Spleen (tissue), 7 donors: Measurements from ENCODE around the gene PARD3B.

Experiments
- POLR2A ChIP-seq, 3 donors: fragments of 450-650 bp; IDR thresholded peaks; one replicate each; pipeline ENCODE4 v1.5.1; 2017; ENCODE audit warnings: antibody characterized with exemption in 3 of 3, mild to moderate bottlenecking in 1 of 3
- POLR2AphosphoS5 ChIP-seq, 3 donors: sonication (generic); formaldehyde crosslinking; IDR thresholded peaks; one replicate each; pipeline ENCODE4 v1.5.1; 2017; ENCODE audit warnings: antibody characterized with exemption in 3 of 3
- TF ChIP-seq, protein P1 (sequence below), 11 experiments: fragments of 200-600 bp in 7 of 11; fragments of 450-650 bp in 4 of 11; sonication (generic) in 4 of 11; IDR thresholded peaks in 8 of 11; conservative IDR thresholded peaks in 3 of 11; 1 replicate in 7 of 11; 2 replicates in 4 of 11; pipeline versions ENCODE4 v1.4.0 to v1.8.0; 2016 to 2021; ENCODE audit warnings: antibody characterized with exemption in 11 of 11, inconsistent platforms in 4 of 11, mild to moderate bottlenecking in 1 of 11
- donor health status: DM: no; HTN: no; CAD: no; lungs with moderate emphysema.
- donor health status: DM: no; HTN: no; CAD: no.
- donor health status: DM: no; HTN: no; CAD: no.

DNA sequence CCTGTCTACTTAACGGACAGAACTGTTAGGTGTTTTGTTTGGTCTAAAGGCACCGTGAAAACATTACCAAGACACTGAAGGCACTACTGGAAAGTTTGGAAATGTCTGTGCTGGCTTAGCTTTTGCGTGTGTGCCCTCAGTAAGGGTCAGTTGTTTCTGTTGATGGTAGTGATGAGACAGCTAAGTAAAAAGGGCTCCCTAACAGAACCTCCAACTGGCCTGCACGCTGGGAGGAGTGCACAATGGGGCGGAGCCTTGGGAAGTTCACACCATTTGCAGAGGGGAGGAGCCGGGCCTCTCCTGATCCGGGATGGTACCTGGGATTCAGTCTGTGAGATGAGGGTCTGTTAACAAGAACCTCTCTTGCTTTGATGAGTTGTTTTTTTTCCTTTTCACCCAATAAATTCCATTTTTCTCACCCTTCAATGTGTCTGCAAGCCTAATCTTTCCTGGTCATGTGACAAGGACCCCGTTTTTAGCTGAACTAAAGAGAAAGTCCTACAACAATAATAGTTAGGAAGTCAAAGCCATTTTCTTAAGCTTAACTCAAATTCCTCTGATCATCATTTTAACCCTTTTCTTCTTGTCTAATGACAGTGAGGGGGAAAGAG, 368.7 kb downstream of the PARD3B start:
- TF ChIP-seq, protein P1, sequence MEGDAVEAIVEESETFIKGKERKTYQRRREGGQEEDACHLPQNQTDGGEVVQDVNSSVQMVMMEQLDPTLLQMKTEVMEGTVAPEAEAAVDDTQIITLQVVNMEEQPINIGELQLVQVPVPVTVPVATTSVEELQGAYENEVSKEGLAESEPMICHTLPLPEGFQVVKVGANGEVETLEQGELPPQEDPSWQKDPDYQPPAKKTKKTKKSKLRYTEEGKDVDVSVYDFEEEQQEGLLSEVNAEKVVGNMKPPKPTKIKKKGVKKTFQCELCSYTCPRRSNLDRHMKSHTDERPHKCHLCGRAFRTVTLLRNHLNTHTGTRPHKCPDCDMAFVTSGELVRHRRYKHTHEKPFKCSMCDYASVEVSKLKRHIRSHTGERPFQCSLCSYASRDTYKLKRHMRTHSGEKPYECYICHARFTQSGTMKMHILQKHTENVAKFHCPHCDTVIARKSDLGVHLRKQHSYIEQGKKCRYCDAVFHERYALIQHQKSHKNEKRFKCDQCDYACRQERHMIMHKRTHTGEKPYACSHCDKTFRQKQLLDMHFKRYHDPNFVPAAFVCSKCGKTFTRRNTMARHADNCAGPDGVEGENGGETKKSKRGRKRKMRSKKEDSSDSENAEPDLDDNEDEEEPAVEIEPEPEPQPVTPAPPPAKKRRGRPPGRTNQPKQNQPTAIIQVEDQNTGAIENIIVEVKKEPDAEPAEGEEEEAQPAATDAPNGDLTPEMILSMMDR (IDR thresholded peaks at IDR 0.05 in 8 of 11, conservative IDR thresholded peaks at IDR 0.05 in 3 of 11) = no peak
- TF ChIP-seq POLR2A (IDR thresholded peaks at IDR 0.05) (no peak), POLR2AphosphoS5 (IDR thresholded peaks at IDR 0.05) (no peak)
